ENCODE measurements around the gene FOXL1. TPM values are rescaled to one million over a fixed set of nuclear protein-coding genes. Genes with fewer than 3 reads are reported as not detected.

The FOXL1 gene
- total RNA-seq, 4 donors from 2014 or later, result 0.23 to 0.40 TPM; not detected in 2

GRCh38 chr16:86554917-86555703 is 23.2 kb upstream of the FOXL1 start, which contains the start of gene MTHFSD:
TSS of gene MTHFSD (minus strand) at chr16:86555235. CDS start at chr16:86555184, 51 bp downstream.
- Histone ChIP-seq H3K4me3 (peak within 1 kb of the TSS; percentile 100), H3K27me3 (peaks cover 5% of the 10 kb centered on the region), H3K27ac (peak within 1 kb of the TSS; percentile 89), H3K4me1 (peaks cover 29% of the 10 kb centered on the region), H3K36me3 (peaks cover 25% of the 10 kb centered on the region), H3K9me3 (no peaks in the 10 kb centered on the region)
- 4% methylated on average over 44 of the region's 70 CpGs for WGBS
- TF ChIP-seq POLR2A (IDR thresholded peaks at IDR 0.05) (peak in 1 of 2 donors; percentile 59), EP300 (IDR thresholded peaks at IDR 0.05) (no peak), POLR2AphosphoS5 (IDR thresholded peaks at IDR 0.05) (peak in 1 of 3 donors; percentile 64)
- TF ChIP-seq, protein P1, sequence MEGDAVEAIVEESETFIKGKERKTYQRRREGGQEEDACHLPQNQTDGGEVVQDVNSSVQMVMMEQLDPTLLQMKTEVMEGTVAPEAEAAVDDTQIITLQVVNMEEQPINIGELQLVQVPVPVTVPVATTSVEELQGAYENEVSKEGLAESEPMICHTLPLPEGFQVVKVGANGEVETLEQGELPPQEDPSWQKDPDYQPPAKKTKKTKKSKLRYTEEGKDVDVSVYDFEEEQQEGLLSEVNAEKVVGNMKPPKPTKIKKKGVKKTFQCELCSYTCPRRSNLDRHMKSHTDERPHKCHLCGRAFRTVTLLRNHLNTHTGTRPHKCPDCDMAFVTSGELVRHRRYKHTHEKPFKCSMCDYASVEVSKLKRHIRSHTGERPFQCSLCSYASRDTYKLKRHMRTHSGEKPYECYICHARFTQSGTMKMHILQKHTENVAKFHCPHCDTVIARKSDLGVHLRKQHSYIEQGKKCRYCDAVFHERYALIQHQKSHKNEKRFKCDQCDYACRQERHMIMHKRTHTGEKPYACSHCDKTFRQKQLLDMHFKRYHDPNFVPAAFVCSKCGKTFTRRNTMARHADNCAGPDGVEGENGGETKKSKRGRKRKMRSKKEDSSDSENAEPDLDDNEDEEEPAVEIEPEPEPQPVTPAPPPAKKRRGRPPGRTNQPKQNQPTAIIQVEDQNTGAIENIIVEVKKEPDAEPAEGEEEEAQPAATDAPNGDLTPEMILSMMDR (IDR thresholded peaks at IDR 0.05), result no peak
- DNase-seq (ENCODE audit: low spot score in 2 of 2), result peak; percentile 94 to 95

- Histone ChIP-seq H3K4me3 (peak overlapping the region; percentile 100), H3K36me3 (peaks cover 19% of the 10 kb centered on the region), H3K9me3 (no peaks in the 10 kb centered on the region), H3K4me1 (peaks cover 29% of the 10 kb centered on the region), H3K27me3 (peaks cover 9% of the 10 kb centered on the region), H3K27ac (no peak overlapping the region)
- no peak for DNase-seq (ENCODE audit: low spot score in 2 of 2)
- no peak for TF ChIP-seq POLR2AphosphoS5 (IDR thresholded peaks at IDR 0.05)
- TF ChIP-seq POLR2A (IDR thresholded peaks at IDR 0.05), result no peak
- TF ChIP-seq EP300 (IDR thresholded peaks at IDR 0.05), result no peak
- TF ChIP-seq, protein P1 (IDR thresholded peaks at IDR 0.05), result no peak
- 37% methylated on average over 17 of the region's 17 CpGs for WGBS
Observed at GRCh38 chr16:86555704-86556075, 22.7 kb upstream of the FOXL1 start.

DNA sequence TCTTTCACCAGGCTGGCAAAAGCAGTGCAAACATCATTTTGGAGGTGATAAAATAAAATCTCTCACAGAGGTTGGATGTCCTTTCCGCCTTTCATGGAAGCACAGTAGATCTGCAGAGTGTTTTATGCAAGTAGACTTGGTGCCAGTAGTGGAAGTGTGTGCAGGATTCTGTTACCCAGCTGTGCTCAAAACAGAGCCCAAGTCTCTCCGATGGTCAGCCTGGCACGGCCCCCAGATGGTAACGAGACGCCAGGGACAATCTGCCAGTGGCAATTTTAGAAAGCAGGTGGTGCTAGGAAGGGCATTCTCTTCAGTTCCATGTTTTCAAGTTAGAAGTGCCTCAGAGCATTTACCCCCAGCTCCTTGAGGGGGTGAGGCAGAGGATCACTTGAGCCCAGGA is 21.8 kb upstream of the FOXL1 start:
- peaks cover 11% of the 10 kb centered on the region for H3K36me3 ChIP-seq
- no peaks in the 10 kb centered on the region for H3K9me3 ChIP-seq
- TF ChIP-seq, protein P1 (IDR thresholded peaks at IDR 0.05), result no peak
- TF ChIP-seq POLR2AphosphoS5 (IDR thresholded peaks at IDR 0.05) (no peak), EP300 (IDR thresholded peaks at IDR 0.05) (no peak), POLR2A (IDR thresholded peaks at IDR 0.05) (no peak)
- H3K4me1 ChIP-seq, result peaks cover 29% of the 10 kb centered on the region
- no peak overlapping the region for H3K27ac ChIP-seq
- 40% methylated on average over 4 of the region's 5 CpGs for WGBS
- DNase-seq (ENCODE audit: low spot score in 2 of 2), result no peak
- no peak overlapping the region for H3K4me3 ChIP-seq
- peaks cover 14% of the 10 kb centered on the region for H3K27me3 ChIP-seq

GRCh38 chr16:86557587-86557986 is 20.8 kb upstream of the FOXL1 start:
- Histone ChIP-seq H3K9me3 (no peaks in the 10 kb centered on the region), H3K36me3 (peaks cover 4% of the 10 kb centered on the region), H3K27ac (no peak overlapping the region), H3K27me3 (peaks cover 14% of the 10 kb centered on the region), H3K4me3 (no peak overlapping the region), H3K4me1 (peaks cover 29% of the 10 kb centered on the region)
- no peak for DNase-seq (ENCODE audit: low spot score in 2 of 2)
- 87% methylated on average over 4 of the region's 4 CpGs for WGBS
- TF ChIP-seq POLR2A (IDR thresholded peaks at IDR 0.05) (no peak), POLR2AphosphoS5 (IDR thresholded peaks at IDR 0.05) (no peak)

DNA sequence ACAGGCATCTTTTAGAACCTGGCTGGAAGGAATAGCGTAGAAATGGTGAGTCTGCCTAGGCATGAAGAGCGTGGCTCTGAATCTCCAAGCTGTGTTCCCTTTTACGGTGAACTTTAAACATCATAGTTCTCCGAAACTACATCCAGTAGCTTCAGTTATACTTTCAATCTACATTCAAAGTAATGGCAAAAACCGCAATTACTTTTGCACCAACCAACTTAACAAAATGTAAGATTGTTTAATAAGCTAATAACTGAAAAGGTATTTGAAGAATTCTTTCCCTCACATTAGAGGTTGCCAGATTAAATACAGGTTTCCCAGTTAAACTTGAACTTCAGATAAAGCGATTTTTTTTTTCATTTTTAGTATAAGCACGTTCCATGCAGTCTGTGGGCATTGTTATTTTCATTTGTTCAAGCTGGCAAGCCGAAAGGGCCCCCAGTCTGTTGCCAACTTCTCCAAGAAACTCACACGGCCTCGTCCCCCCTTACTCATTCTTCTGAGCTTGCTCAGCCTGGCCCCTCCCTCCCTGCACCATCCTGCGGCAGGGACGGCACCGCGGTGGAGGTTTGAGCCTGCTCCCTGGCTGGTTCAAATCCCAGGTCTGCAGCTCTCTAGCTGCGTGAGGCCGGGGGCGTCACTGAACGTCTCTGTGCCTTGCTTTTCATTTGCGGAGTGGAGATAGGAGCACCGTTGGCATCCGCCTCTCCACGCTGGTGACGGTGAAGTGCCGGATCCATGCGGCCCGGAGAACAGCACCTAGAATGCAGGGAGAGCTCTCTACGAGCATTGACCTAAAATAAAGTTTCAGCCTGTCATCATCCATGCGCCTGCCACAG is 19.8 kb upstream of the FOXL1 start:
- 75% methylated on average over 23 of the region's 28 CpGs for WGBS
- Histone ChIP-seq H3K4me1 (peaks cover 26% of the 10 kb centered on the region), H3K4me3 (no peak overlapping the region), H3K27ac (no peak overlapping the region), H3K27me3 (peaks cover 21% of the 10 kb centered on the region), H3K36me3 (no peaks in the 10 kb centered on the region), H3K9me3 (no peaks in the 10 kb centered on the region)
- peak in 1 of 2 donors; percentile 34 for DNase-seq (ENCODE audit: low spot score in 2 of 2)
- no peak for TF ChIP-seq POLR2A (IDR thresholded peaks at IDR 0.05)
- no peak for TF ChIP-seq POLR2AphosphoS5 (IDR thresholded peaks at IDR 0.05)

Measured in suprapubic skin (tissue), 4 donors.